ENCODE results near the gene TRIM50. TPM values are rescaled to one million over a fixed set of nuclear protein-coding genes. Genes with fewer than 3 reads are reported as not detected.

The TRIM50 gene
- total and polyA plus RNA-seq, 2 of the 13 experiments (the other 11 are each of a cell fraction or from before 2014, with no cell fraction given) = 4.2 to 24.5 TPM

DNA sequence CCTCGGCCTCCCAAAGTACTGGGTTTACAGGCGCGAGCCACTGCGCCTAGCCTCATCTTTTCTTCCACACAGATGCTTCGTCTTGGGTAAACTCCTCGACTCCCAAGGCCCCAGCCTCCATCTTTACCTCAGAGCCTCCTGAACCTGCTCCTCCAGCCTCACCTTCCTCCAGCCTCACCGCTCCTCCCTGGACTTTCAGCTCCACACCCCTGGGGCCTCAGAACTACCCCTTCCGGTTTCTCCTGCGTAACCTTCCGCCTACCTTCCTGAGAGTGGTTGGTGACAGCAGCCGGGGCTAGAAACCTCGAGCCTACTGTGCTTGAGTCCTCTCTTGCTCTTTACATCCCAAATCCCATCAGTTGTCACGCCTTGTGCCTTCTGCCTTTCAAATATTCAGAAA lies 45.9 kb upstream of the TRIM50 start (continued):
- TF ChIP-seq, protein P1, sequence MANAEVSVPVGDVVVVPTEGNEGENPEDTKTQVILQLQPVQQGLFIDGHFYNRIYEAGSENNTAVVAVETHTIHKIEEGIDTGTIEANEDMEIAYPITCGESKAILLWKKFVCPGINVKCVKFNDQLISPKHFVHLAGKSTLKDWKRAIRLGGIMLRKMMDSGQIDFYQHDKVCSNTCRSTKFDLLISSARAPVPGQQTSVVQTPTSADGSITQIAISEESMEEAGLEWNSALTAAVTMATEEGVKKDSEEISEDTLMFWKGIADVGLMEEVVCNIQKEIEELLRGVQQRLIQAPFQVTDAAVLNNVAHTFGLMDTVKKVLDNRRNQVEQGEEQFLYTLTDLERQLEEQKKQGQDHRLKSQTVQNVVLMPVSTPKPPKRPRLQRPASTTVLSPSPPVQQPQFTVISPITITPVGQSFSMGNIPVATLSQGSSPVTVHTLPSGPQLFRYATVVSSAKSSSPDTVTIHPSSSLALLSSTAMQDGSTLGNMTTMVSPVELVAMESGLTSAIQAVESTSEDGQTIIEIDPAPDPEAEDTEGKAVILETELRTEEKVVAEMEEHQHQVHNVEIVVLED (CRISPR knock-in tag; IDR thresholded peaks at IDR 0.05; ENCODE audit: borderline replicate concordance) = no peak
- TF ChIP-seq ZNF101 (CRISPR knock-in tag; IDR thresholded peaks at IDR 0.05; ENCODE audit: borderline replicate concordance, low read depth) (no peak), LCORL (IDR thresholded peaks at IDR 0.05) (no peak), LCORL (CRISPR knock-in tag; IDR thresholded peaks at IDR 0.05) (no peak), ZC3H13 (CRISPR knock-in tag; IDR thresholded peaks at IDR 0.05) (no peak), DNMT1 (CRISPR knock-in tag; IDR thresholded peaks at IDR 0.05) (no peak), HIVEP1 (CRISPR knock-in tag; IDR thresholded peaks at IDR 0.05) (no peak), CBX5 (CRISPR knock-in tag; IDR thresholded peaks at IDR 0.05; ENCODE audit: borderline replicate concordance) (no peak), ZMYM4 (CRISPR knock-in tag; IDR thresholded peaks at IDR 0.05) (no peak), ZNF263 (CRISPR knock-in tag; IDR thresholded peaks at IDR 0.05) (peak; percentile 21; the same call in 1 of the 2 replicates), ZNF589 (CRISPR knock-in tag; conservative IDR thresholded peaks at IDR 0.05) (no peak), HNF4A (CRISPR knock-in tag; IDR thresholded peaks at IDR 0.05) (peak; percentile 12; the same call in 1 of the 2 replicates), ZNF773 (CRISPR knock-in tag; IDR thresholded peaks at IDR 0.05; ENCODE audit: borderline replicate concordance) (no peak), SOX5 (CRISPR knock-in tag; IDR thresholded peaks at IDR 0.05; ENCODE audit: borderline replicate concordance) (no peak), ZNF30 (CRISPR knock-in tag; IDR thresholded peaks at IDR 0.05) (no peak), HOXA9 (CRISPR knock-in tag; IDR thresholded peaks at IDR 0.05; ENCODE audit: borderline replicate concordance) (no peak), ZFP90 (CRISPR knock-in tag; IDR thresholded peaks at IDR 0.05; ENCODE audit: borderline replicate concordance) (no peak), ZNF772 (CRISPR knock-in tag; IDR thresholded peaks at IDR 0.05) (no peak), RXRA (CRISPR knock-in tag; IDR thresholded peaks at IDR 0.05) (no peak)
- TF ChIP-seq, protein P2, sequence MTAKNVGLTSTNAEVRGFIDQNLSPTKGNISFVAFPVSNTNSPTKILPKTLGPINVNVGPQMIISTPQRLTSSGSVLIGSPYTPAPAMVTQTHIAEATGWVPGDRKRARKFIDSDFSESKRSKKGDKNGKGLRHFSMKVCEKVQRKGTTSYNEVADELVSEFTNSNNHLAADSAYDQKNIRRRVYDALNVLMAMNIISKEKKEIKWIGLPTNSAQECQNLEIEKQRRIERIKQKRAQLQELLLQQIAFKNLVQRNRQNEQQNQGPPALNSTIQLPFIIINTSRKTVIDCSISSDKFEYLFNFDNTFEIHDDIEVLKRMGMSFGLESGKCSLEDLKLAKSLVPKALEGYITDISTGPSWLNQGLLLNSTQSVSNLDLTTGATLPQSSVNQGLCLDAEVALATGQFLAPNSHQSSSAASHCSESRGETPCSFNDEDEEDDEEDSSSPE (CRISPR knock-in tag; IDR thresholded peaks at IDR 0.05) = no peak
- TF ChIP-seq, protein P3, sequence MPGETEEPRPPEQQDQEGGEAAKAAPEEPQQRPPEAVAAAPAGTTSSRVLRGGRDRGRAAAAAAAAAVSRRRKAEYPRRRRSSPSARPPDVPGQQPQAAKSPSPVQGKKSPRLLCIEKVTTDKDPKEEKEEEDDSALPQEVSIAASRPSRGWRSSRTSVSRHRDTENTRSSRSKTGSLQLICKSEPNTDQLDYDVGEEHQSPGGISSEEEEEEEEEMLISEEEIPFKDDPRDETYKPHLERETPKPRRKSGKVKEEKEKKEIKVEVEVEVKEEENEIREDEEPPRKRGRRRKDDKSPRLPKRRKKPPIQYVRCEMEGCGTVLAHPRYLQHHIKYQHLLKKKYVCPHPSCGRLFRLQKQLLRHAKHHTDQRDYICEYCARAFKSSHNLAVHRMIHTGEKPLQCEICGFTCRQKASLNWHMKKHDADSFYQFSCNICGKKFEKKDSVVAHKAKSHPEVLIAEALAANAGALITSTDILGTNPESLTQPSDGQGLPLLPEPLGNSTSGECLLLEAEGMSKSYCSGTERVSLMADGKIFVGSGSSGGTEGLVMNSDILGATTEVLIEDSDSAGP (CRISPR knock-in tag; IDR thresholded peaks at IDR 0.05; ENCODE audit: borderline replicate concordance) = 0 out of 2 replicates have a peak, but pooled peaks have one; percentile 19
- TF ChIP-seq, protein P4, sequence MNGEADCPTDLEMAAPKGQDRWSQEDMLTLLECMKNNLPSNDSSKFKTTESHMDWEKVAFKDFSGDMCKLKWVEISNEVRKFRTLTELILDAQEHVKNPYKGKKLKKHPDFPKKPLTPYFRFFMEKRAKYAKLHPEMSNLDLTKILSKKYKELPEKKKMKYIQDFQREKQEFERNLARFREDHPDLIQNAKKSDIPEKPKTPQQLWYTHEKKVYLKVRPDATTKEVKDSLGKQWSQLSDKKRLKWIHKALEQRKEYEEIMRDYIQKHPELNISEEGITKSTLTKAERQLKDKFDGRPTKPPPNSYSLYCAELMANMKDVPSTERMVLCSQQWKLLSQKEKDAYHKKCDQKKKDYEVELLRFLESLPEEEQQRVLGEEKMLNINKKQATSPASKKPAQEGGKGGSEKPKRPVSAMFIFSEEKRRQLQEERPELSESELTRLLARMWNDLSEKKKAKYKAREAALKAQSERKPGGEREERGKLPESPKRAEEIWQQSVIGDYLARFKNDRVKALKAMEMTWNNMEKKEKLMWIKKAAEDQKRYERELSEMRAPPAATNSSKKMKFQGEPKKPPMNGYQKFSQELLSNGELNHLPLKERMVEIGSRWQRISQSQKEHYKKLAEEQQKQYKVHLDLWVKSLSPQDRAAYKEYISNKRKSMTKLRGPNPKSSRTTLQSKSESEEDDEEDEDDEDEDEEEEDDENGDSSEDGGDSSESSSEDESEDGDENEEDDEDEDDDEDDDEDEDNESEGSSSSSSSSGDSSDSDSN (CRISPR knock-in tag; IDR thresholded peaks at IDR 0.05) = no peak
- TF ChIP-seq, protein P5, sequence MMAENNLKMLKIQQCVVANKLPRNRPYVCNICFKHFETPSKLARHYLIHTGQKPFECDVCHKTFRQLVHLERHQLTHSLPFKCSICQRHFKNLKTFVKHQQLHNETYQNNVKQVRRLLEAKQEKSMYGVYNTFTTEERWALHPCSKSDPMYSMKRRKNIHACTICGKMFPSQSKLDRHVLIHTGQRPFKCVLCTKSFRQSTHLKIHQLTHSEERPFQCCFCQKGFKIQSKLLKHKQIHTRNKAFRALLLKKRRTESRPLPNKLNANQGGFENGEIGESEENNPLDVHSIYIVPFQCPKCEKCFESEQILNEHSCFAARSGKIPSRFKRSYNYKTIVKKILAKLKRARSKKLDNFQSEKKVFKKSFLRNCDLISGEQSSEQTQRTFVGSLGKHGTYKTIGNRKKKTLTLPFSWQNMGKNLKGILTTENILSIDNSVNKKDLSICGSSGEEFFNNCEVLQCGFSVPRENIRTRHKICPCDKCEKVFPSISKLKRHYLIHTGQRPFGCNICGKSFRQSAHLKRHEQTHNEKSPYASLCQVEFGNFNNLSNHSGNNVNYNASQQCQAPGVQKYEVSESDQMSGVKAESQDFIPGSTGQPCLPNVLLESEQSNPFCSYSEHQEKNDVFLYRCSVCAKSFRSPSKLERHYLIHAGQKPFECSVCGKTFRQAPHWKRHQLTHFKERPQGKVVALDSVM (CRISPR knock-in tag; IDR thresholded peaks at IDR 0.05) = peak; percentile 66; the same call in 1 of the 2 replicates
